Measurements from ENCODE around the gene SPI1.

Gene SPI1

DNA sequence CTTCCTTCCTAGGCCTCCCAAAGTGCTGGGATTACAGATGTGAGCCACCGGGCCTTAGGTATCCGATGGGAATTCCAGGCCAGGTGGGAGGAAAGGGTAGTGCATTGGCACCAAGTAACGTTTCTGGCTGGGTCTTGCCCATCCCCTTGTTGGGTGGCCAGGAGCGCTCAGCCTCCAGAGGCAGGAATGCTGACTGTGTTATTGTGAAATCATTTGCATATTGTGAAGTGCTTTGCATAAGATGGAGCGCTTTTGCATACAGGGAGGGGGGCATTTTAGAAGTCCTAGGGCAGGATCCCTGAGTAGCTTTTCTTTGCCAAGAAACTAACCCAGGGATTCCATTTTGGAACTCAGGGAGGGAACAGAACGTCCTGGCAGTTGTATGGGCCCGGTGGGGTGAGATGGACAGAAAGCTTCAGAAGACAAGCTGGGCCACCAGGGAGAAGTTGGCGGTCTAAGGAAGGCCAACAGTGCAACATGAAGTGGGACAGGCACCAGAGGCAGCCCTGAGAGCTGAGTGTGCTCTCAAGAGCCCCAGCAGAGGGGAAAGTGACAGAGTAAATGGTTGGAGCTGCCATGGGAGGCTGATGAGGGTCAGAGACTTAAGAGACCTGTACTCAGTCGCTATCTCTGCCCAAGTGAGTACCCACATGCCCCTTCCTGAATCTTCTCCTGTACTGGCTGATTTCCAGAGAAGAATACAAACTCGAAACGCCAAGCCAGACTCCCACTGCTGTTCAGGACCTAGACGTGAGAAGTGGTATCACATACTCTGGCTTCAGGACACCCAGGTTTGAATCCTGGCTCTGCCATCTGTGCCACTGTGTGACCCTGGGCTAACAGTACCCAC lies 28.8 kb upstream of the SPI1 start:
- Histone ChIP-seq H3K36me3 (ENCODE audit: insufficient read depth) (no peaks in the 10 kb centered on the region), H3K9ac (peak overlapping the region; percentile 62; the same call in 1 of the 2 replicates), H3K4me2 (peak overlapping the region; percentile 72), H3K27ac (peak overlapping the region; percentile 48; the same call in 1 of the 2 replicates), H4K20me1 (ENCODE audit: insufficient read depth) (no peaks in the 10 kb centered on the region), H3K4me1 (ENCODE audit: low read depth, poor library complexity, severe bottlenecking) (peaks cover 7% of the 10 kb centered on the region), H3K79me2 (ENCODE audit: insufficient read depth, low read depth) (no peaks in the 10 kb centered on the region), H3K27me3 (ENCODE audit: insufficient read depth, low read depth) (no peaks in the 10 kb centered on the region), H2AFZ (ENCODE audit: low read depth) (peak overlapping the region; percentile 63; the same call in 1 of the 2 replicates), H3K4me3 (IDR thresholded peaks at IDR 0.05; ENCODE audit: insufficient read depth, low read depth, low read length) (no peak overlapping the region)
- TF ChIP-seq, protein P1, sequence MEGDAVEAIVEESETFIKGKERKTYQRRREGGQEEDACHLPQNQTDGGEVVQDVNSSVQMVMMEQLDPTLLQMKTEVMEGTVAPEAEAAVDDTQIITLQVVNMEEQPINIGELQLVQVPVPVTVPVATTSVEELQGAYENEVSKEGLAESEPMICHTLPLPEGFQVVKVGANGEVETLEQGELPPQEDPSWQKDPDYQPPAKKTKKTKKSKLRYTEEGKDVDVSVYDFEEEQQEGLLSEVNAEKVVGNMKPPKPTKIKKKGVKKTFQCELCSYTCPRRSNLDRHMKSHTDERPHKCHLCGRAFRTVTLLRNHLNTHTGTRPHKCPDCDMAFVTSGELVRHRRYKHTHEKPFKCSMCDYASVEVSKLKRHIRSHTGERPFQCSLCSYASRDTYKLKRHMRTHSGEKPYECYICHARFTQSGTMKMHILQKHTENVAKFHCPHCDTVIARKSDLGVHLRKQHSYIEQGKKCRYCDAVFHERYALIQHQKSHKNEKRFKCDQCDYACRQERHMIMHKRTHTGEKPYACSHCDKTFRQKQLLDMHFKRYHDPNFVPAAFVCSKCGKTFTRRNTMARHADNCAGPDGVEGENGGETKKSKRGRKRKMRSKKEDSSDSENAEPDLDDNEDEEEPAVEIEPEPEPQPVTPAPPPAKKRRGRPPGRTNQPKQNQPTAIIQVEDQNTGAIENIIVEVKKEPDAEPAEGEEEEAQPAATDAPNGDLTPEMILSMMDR (conservative IDR thresholded peaks at IDR 0.05; ENCODE audit: low read depth, low read length) = no peak

DNA sequence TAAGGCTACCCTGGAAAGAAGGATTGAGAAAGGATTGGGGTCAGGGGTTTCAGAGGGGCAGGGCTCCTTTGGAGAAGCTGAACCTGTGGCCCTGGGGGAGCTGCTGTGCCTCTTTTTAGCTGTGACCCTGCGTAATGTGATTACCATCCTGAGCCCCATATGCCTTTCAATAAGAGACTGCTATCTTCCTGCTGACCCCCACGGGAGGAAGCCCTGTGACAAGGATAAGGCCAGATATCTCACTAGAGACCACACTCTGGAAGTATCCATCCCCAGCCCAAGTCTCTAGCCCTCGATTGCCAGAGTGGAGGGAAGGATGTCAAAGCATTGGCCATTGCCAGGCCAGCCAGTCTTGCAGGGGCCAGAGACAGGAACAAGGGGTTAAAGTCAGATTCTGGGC lies 25.2 kb upstream of the SPI1 start:
- TF ChIP-seq, protein P1 (conservative IDR thresholded peaks at IDR 0.05; ENCODE audit: low read depth, low read length) = no peak
- H3K9ac ChIP-seq = no peak overlapping the region
- H3K4me3 ChIP-seq (IDR thresholded peaks at IDR 0.05; ENCODE audit: insufficient read depth, low read depth, low read length) = no peak overlapping the region
- no peak overlapping the region for H2AFZ ChIP-seq (ENCODE audit: low read depth)
- no peaks in the 10 kb centered on the region for H4K20me1 ChIP-seq (ENCODE audit: insufficient read depth)
- no peaks in the 10 kb centered on the region for H3K79me2 ChIP-seq (ENCODE audit: insufficient read depth, low read depth)
- H3K27me3 ChIP-seq (ENCODE audit: insufficient read depth, low read depth) = no peaks in the 10 kb centered on the region
- no peak overlapping the region for H3K27ac ChIP-seq
- no peaks in the 10 kb centered on the region for H3K36me3 ChIP-seq (ENCODE audit: insufficient read depth)
- H3K4me2 ChIP-seq = no peak overlapping the region
- H3K4me1 ChIP-seq (ENCODE audit: low read depth, poor library complexity, severe bottlenecking) = peaks cover 16% of the 10 kb centered on the region

DNA sequence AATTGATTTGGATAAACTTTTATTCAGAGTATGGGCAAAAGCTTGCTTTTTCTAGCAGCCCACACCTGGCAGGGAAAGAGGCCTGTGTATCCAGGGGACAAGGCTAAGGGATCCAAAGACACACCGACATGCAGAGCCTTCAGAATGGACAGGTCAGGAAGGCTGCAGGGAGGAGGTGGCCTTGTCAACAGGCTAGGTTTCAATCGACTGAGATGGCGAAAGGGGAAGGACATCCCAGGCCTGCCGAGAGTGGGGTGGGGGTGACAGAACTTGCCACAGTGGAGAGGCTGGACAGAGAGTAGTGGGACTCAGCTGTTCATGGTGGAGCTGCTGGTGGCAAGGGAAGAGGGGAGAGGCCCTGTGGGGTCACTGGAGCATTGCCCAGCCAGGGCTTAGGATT lies 24.8 kb upstream of the SPI1 start:
- no peak overlapping the region for H3K27ac ChIP-seq
- H4K20me1 ChIP-seq (ENCODE audit: insufficient read depth) = no peaks in the 10 kb centered on the region
- H3K4me1 ChIP-seq (ENCODE audit: low read depth, poor library complexity, severe bottlenecking) = peaks cover 16% of the 10 kb centered on the region
- H3K4me2 ChIP-seq = no peak overlapping the region
- H3K27me3 ChIP-seq (ENCODE audit: insufficient read depth, low read depth) = no peaks in the 10 kb centered on the region
- no peaks in the 10 kb centered on the region for H3K36me3 ChIP-seq (ENCODE audit: insufficient read depth)
- TF ChIP-seq, protein P1 (conservative IDR thresholded peaks at IDR 0.05; ENCODE audit: low read depth, low read length) = no peak
- no peak overlapping the region for H3K4me3 ChIP-seq (IDR thresholded peaks at IDR 0.05; ENCODE audit: insufficient read depth, low read depth, low read length)
- H3K9ac ChIP-seq = no peak overlapping the region
- H2AFZ ChIP-seq (ENCODE audit: low read depth) = no peak overlapping the region
- no peaks in the 10 kb centered on the region for H3K79me2 ChIP-seq (ENCODE audit: insufficient read depth, low read depth)

DNA sequence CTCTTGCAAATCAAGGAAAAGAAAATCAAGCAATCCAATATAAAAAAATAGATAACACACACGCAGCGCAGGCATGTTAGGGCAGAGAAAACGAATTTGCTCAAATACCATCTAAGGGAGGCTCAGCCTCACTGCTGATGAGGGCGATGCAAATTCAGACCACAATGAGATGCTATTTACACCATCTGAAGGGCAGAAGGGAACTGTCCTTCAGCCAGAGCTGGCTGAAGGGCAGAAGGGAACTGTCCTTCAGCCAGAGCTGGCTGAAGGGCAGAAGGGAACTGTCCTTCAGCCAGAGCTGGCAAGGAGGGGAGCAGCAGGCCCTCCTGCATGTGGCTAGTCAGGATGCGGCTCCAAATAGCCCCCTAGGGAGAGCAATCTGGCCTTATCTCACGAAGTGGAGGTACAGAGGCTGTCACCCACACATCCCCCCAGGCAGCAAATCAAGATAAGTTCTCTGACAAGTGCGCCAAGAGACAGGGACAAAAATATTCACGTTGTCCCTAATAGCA lies 22.5 kb upstream of the SPI1 start:
- H2AFZ ChIP-seq (ENCODE audit: low read depth) = peak overlapping the region; percentile 64
- H3K27me3 ChIP-seq (ENCODE audit: insufficient read depth, low read depth) = no peaks in the 10 kb centered on the region
- no peak overlapping the region for H3K27ac ChIP-seq
- no peaks in the 10 kb centered on the region for H4K20me1 ChIP-seq (ENCODE audit: insufficient read depth)
- peak overlapping the region; percentile 76; the same call in 1 of the 2 replicates for H3K4me2 ChIP-seq
- H3K79me2 ChIP-seq (ENCODE audit: insufficient read depth, low read depth) = no peaks in the 10 kb centered on the region
- TF ChIP-seq, protein P1 (conservative IDR thresholded peaks at IDR 0.05; ENCODE audit: low read depth, low read length) = no peak
- H3K4me3 ChIP-seq (IDR thresholded peaks at IDR 0.05; ENCODE audit: insufficient read depth, low read depth, low read length) = no peak overlapping the region
- no peaks in the 10 kb centered on the region for H3K36me3 ChIP-seq (ENCODE audit: insufficient read depth)
- H3K4me1 ChIP-seq (ENCODE audit: low read depth, poor library complexity, severe bottlenecking) = peaks cover 9% of the 10 kb centered on the region
- no peak overlapping the region for H3K9ac ChIP-seq

All from KMS-11 (cell line).